ENCODE measurements around the gene GPR18.
"Not testable (repeated sequence)": the region's sequence is repeated elsewhere in the genome, so short reads cannot be mapped to it uniquely, and the experiment has no call there.

DNA sequence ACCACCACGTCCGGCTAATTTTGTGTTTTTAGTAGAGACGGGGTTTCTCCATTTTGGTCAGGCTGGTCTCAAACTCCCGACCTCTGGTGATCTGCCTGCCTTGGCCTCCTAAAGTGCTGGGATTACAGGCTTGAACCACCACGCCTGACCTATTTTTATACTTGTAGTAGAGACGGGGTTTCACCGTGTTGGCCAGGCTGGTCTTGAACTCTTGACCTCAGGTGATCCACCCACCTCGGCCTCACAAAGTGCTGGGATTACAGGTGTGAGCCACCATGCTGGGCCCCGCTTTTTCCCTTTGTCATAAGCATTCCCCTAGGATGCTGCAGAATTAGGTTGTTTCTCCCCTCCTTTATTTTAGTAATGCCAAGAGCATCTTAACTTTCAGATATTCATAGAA lies 47.6 kb downstream of the GPR18 start:
- TF ChIP-seq, protein P1, sequence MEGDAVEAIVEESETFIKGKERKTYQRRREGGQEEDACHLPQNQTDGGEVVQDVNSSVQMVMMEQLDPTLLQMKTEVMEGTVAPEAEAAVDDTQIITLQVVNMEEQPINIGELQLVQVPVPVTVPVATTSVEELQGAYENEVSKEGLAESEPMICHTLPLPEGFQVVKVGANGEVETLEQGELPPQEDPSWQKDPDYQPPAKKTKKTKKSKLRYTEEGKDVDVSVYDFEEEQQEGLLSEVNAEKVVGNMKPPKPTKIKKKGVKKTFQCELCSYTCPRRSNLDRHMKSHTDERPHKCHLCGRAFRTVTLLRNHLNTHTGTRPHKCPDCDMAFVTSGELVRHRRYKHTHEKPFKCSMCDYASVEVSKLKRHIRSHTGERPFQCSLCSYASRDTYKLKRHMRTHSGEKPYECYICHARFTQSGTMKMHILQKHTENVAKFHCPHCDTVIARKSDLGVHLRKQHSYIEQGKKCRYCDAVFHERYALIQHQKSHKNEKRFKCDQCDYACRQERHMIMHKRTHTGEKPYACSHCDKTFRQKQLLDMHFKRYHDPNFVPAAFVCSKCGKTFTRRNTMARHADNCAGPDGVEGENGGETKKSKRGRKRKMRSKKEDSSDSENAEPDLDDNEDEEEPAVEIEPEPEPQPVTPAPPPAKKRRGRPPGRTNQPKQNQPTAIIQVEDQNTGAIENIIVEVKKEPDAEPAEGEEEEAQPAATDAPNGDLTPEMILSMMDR (IDR thresholded peaks at IDR 0.05) = not testable (repeated sequence)
- TF ChIP-seq POLR2A (IDR thresholded peaks at IDR 0.05) = not testable (repeated sequence)

Measured in uterus (tissue), 2 donors.